ENCODE data around the gene EFCAB6. TPM values are rescaled to one million over a fixed set of nuclear protein-coding genes. Genes with fewer than 3 reads are reported as not detected.

Gene EFCAB6
- total and polyA plus RNA-seq, 10 of the 15 experiments (the other 5 are each of a cell fraction or from before 2014, with no cell fraction given), result 0.05 to 0.42 (median 0.19) TPM

GRCh38 chr22:43739851-43740379 lies 72.2 kb downstream of the EFCAB6 start:
- Histone ChIP-seq H3K4me2 (ENCODE audit: control insufficient read depth, insufficient read depth) (no peak overlapping the region), H3K79me2 (ENCODE audit: control insufficient read depth, insufficient read depth, low read length) (no peaks in the 10 kb centered on the region), H3K4me1 (ENCODE audit: control insufficient read depth, insufficient read depth, low read length) (no peaks in the 10 kb centered on the region), H3K9ac (ENCODE audit: control insufficient read depth, insufficient read depth, low read length) (no peak overlapping the region), H3K36me3 (ENCODE audit: control insufficient read depth in 2 of 2, insufficient read depth in 2 of 2, low read length in 1 of 2) (no peaks in the 10 kb centered on the region), H3K27me3 (replicated peaks in 1 of 2; ENCODE audit: control insufficient read depth in 2 of 2, insufficient read depth in 2 of 2, low read length in 1 of 2) (no peaks in the 10 kb centered on the region; a peak in 2 of 4 replicates), H2AFZ (ENCODE audit: control insufficient read depth, low read depth, low read length) (no peak overlapping the region), H3K9me3 (replicated peaks; ENCODE audit: control insufficient read depth, insufficient read depth, low read length) (no peaks in the 10 kb centered on the region), H3K4me3 (no peak overlapping the region), H4K20me1 (ENCODE audit: control insufficient read depth, insufficient read depth) (no peaks in the 10 kb centered on the region), H3K27ac (ENCODE audit: control insufficient read depth, insufficient read depth) (no peak overlapping the region)
- DNase-seq (ENCODE audit: low read depth, low spot score), result no peak
- no TSS peak for BruUV-seq (replicated peaks)
- POLR2A ChIA-PET, result no interaction called here
- SMC1A ChIA-PET (ENCODE audit: uncharacterized antibody, unreplicated experiment), result no interaction called here
- 16% methylated on average over 11 of the region's 11 CpGs for WGBS (ENCODE audit: insufficient coverage, insufficient replicate concordance, low lambda C conversion rate, missing lambda C conversion rate)
- no peak for ATAC-seq
- no peak for TF ChIP-seq MYC (IDR thresholded peaks at IDR 0.05; ENCODE audit: insufficient read depth, insufficient read length, insufficient replicate concordance, low read length, severe bottlenecking)
- intact Hi-C loops (cut with micrococcal nuclease; ENCODE audit: unreplicated experiment), result loop anchor here (10.0 kb wide), 1 partner anchor 145 kb away; no protein-coding TSS in a partner anchor
- in situ Hi-C loops (cut with MboI), result no loop called here
- FAIRE-seq, result no peak
- CTCF ChIA-PET, result no interaction called here
- RAD21 ChIA-PET (ENCODE audit: unreplicated experiment), result no interaction called here

- Histone ChIP-seq H3K4me1 (ENCODE audit: control insufficient read depth, insufficient read depth, low read length) (no peaks in the 10 kb centered on the region), H3K27me3 (replicated peaks in 1 of 2; ENCODE audit: control insufficient read depth in 2 of 2, insufficient read depth in 2 of 2, low read length in 1 of 2) (no peaks in the 10 kb centered on the region; a peak in 2 of 4 replicates), H3K4me3 (no peak overlapping the region), H3K27ac (ENCODE audit: control insufficient read depth, insufficient read depth) (no peak overlapping the region), H3K4me2 (ENCODE audit: control insufficient read depth, insufficient read depth) (no peak overlapping the region), H3K9me3 (replicated peaks; ENCODE audit: control insufficient read depth, insufficient read depth, low read length) (no peaks in the 10 kb centered on the region), H2AFZ (ENCODE audit: control insufficient read depth, low read depth, low read length) (no peak overlapping the region), H3K36me3 (ENCODE audit: control insufficient read depth in 2 of 2, insufficient read depth in 2 of 2, low read length in 1 of 2) (no peaks in the 10 kb centered on the region), H3K9ac (ENCODE audit: control insufficient read depth, insufficient read depth, low read length) (no peak overlapping the region), H4K20me1 (ENCODE audit: control insufficient read depth, insufficient read depth) (no peaks in the 10 kb centered on the region), H3K79me2 (ENCODE audit: control insufficient read depth, insufficient read depth, low read length) (no peaks in the 10 kb centered on the region)
- 42% methylated on average over 4 of the region's 4 CpGs for WGBS (ENCODE audit: insufficient coverage, insufficient replicate concordance, low lambda C conversion rate, missing lambda C conversion rate)
- in situ Hi-C loops (cut with MboI), result no loop called here
- no peak for FAIRE-seq
- intact Hi-C loops (cut with micrococcal nuclease; ENCODE audit: unreplicated experiment), result no loop called here
- CTCF ChIA-PET, result no interaction called here
- RAD21 ChIA-PET (ENCODE audit: unreplicated experiment), result no interaction called here
- ATAC-seq, result no peak
- POLR2A ChIA-PET, result no interaction called here
- no peak for DNase-seq (ENCODE audit: low read depth, low spot score)
- BruUV-seq (replicated peaks), result no TSS peak
- SMC1A ChIA-PET (ENCODE audit: uncharacterized antibody, unreplicated experiment), result no interaction called here
- TF ChIP-seq ZNF384 (IDR thresholded peaks at IDR 0.05; ENCODE audit: borderline replicate concordance, low read depth, low read length) (no peak), MYC (IDR thresholded peaks at IDR 0.05; ENCODE audit: insufficient read depth, insufficient read length, insufficient replicate concordance, low read length, severe bottlenecking) (no peak), MEF2B (IDR thresholded peaks at IDR 0.05; ENCODE audit: partially characterized antibody, poor library complexity, severe bottlenecking) (no peak), USF2 (IDR thresholded peaks at IDR 0.05; ENCODE audit: borderline replicate concordance, low read depth, low read length) (no peak), NFIC (IDR thresholded peaks at IDR 0.05; ENCODE audit: low read depth, low read length) (0 out of 2 replicates have a peak, but pooled peaks have one; percentile 20), BCL3 (IDR thresholded peaks at IDR 0.05; ENCODE audit: borderline replicate concordance, insufficient read depth, low read depth, low read length, poor library complexity, severe bottlenecking) (peak; percentile 66)
Measured at GRCh38 chr22:43737150-43737828, 74.8 kb downstream of the EFCAB6 start.

Measured in GM12878 (cell line).